Measurements from ENCODE around the gene PCDHA4.
"Not testable (repeated sequence)": the region's sequence is repeated elsewhere in the genome, so short reads cannot be mapped to it uniquely, and the experiment has no call there.

The PCDHA4 gene

DNA sequence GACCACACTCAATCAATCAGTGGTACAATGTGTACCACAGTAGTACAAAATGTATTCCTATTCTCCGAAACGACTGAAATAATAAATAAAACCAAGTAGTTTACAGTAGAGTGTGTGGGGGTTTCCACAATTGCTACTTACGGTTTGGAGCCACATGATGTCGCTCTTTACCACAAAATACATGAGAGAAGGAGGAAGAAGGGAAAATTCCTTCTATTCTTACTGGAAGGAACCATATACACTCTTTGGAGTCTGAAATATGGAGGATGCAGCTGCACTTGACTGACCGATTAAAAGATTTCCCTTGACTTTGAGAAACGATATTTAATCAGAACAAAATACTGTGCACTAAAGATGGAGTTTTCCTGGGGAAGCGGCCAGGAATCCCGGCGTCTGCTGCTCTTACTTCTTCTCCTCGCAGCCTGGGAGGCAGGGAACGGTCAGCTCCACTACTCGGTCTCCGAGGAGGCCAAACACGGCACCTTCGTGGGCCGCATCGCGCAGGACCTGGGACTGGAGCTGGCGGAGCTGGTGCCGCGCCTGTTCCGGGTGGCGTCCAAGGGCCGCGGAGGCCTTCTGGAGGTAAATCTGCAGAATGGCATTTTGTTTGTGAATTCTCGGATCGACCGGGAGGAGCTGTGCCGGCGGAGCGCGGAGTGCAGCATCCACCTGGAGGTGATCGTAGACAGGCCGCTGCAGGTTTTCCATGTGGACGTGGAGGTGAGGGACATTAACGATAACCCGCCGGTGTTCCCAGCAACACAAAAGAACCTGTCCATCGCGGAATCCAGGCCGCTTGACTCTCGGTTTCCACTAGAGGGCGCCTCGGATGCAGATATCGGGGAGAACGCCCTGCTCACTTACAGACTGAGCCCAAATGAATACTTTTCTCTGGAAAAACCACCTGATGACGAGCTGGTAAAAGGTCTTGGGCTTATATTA, at the start of gene PCDHA4:
Gene PCDHA4 (plus strand): TSS at position 235 of the 942 bp plus-strand sequence.
- Histone ChIP-seq H3K27me3 (ENCODE audit: control insufficient read depth, insufficient read depth, low read length) (no peaks in the 10 kb centered on the region), H3K4me3 (ENCODE audit: low read length) (peak within 1 kb of the TSS; percentile 40), H3K27ac (ENCODE audit: low read depth, low read length) (no peak within 1 kb of the TSS)

GRCh38 chr5:140764177-140764973, 42.5 kb upstream of the PCDHA4 start:
- H3K4me1 ChIP-seq (ENCODE audit: control insufficient read depth, insufficient read depth, low read length), result no peaks in the 10 kb centered on the region

More for the DNA sequence above, at the start of gene PCDHA4:
- H3K9ac ChIP-seq (ENCODE audit: low read length), result no peak within 1 kb of the TSS
- no peaks in the 10 kb centered on the region for H3K4me1 ChIP-seq (ENCODE audit: control insufficient read depth, insufficient read depth, low read length)
- no peaks in the 10 kb centered on the region for H3K36me3 ChIP-seq (ENCODE audit: control insufficient read depth, insufficient read depth, low read length)

GRCh38 chr5:140767444-140767843, 39.4 kb upstream of the PCDHA4 start:
- Histone ChIP-seq H3K4me3 (ENCODE audit: low read length) (no peak overlapping the region), H3K4me1 (ENCODE audit: control insufficient read depth, insufficient read depth, low read length) (no peaks in the 10 kb centered on the region), H3K27ac (ENCODE audit: low read depth, low read length) (no peak overlapping the region)

More at GRCh38 chr5:140764177-140764973, 42.5 kb upstream of the PCDHA4 start:
- Histone ChIP-seq H3K27me3 (ENCODE audit: control insufficient read depth, insufficient read depth, low read length) (no peaks in the 10 kb centered on the region), H3K27ac (ENCODE audit: low read depth, low read length) (no peak overlapping the region), H3K36me3 (ENCODE audit: control insufficient read depth, insufficient read depth, low read length) (no peaks in the 10 kb centered on the region), H3K9ac (ENCODE audit: low read length) (no peak overlapping the region), H3K4me3 (ENCODE audit: low read length) (no peak overlapping the region)

DNA sequence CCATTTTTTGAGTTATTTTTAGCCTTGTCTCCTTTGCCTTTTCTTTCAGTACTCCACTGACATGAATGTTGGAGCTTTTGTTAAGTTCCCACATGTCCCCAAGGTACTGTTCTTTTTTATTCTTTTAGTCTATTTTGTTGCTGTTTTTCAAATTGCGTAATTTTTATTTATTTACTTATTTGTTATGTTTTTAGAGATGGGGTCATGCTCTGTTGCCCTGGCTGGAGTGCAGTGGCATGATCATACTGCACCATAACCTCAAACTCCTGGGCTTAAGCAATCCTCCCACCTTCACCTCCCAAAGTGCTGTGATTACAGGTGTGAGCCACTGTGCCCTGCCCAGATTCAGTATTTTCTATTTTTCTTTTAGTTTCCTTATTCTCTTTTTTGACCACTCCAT, 26.4 kb upstream of the PCDHA4 start:
- no peak overlapping the region for H3K27ac ChIP-seq (ENCODE audit: low read depth, low read length)
- no peaks in the 10 kb centered on the region for H3K36me3 ChIP-seq (ENCODE audit: control insufficient read depth, insufficient read depth, low read length)
- H3K27me3 ChIP-seq (ENCODE audit: control insufficient read depth, insufficient read depth, low read length), result no peaks in the 10 kb centered on the region
- H3K9ac ChIP-seq (ENCODE audit: low read length), result no peak overlapping the region
- H3K4me3 ChIP-seq (ENCODE audit: low read length), result no peak overlapping the region
- no peaks in the 10 kb centered on the region for H3K4me1 ChIP-seq (ENCODE audit: control insufficient read depth, insufficient read depth, low read length)

More at GRCh38 chr5:140767444-140767843, 39.4 kb upstream of the PCDHA4 start:
- H3K27me3 ChIP-seq (ENCODE audit: control insufficient read depth, insufficient read depth, low read length), result no peaks in the 10 kb centered on the region
- no peak overlapping the region for H3K9ac ChIP-seq (ENCODE audit: low read length)
- H3K36me3 ChIP-seq (ENCODE audit: control insufficient read depth, insufficient read depth, low read length), result no peaks in the 10 kb centered on the region

GRCh38 chr5:140785905-140786686, 20.8 kb upstream of the PCDHA4 start, which contains the start of gene PCDHA1:
Gene PCDHA1, plus strand, starts transcription at chr5:140786140.
- Histone ChIP-seq H3K27ac (ENCODE audit: low read depth, low read length) (no peak within 1 kb of the TSS), H3K4me1 (ENCODE audit: control insufficient read depth, insufficient read depth, low read length) (no peaks in the 10 kb centered on the region), H3K9ac (ENCODE audit: low read length) (no peak within 1 kb of the TSS), H3K27me3 (ENCODE audit: control insufficient read depth, insufficient read depth, low read length) (no peaks in the 10 kb centered on the region), H3K4me3 (ENCODE audit: low read length) (no peak within 1 kb of the TSS), H3K36me3 (ENCODE audit: control insufficient read depth, insufficient read depth, low read length) (no peaks in the 10 kb centered on the region)

- not testable (repeated sequence) for H3K4me3 ChIP-seq (ENCODE audit: low read length); H3K9ac ChIP-seq (ENCODE audit: low read length); H3K4me1 ChIP-seq (ENCODE audit: control insufficient read depth, insufficient read depth, low read length); H3K27ac ChIP-seq (ENCODE audit: low read depth, low read length); H3K27me3 ChIP-seq (ENCODE audit: control insufficient read depth, insufficient read depth, low read length); H3K36me3 ChIP-seq (ENCODE audit: control insufficient read depth, insufficient read depth, low read length)
Measured at GRCh38 chr5:140787422-140787821, 19.4 kb upstream of the PCDHA4 start.

GRCh38 chr5:140787849-140788504, 18.9 kb upstream of the PCDHA4 start:
- not testable (repeated sequence) for H3K9ac ChIP-seq (ENCODE audit: low read length); H3K27me3 ChIP-seq (ENCODE audit: control insufficient read depth, insufficient read depth, low read length); H3K4me1 ChIP-seq (ENCODE audit: control insufficient read depth, insufficient read depth, low read length); H3K36me3 ChIP-seq (ENCODE audit: control insufficient read depth, insufficient read depth, low read length); H3K27ac ChIP-seq (ENCODE audit: low read depth, low read length); H3K4me3 ChIP-seq (ENCODE audit: low read length)

GRCh38 chr5:140791089-140791488, 15.8 kb upstream of the PCDHA4 start:
- H3K4me3 ChIP-seq (ENCODE audit: low read length), result no peak overlapping the region
- H3K27ac ChIP-seq (ENCODE audit: low read depth, low read length), result no peak overlapping the region
- no peaks in the 10 kb centered on the region for H3K36me3 ChIP-seq (ENCODE audit: control insufficient read depth, insufficient read depth, low read length)
- H3K27me3 ChIP-seq (ENCODE audit: control insufficient read depth, insufficient read depth, low read length), result no peaks in the 10 kb centered on the region
- no peaks in the 10 kb centered on the region for H3K4me1 ChIP-seq (ENCODE audit: control insufficient read depth, insufficient read depth, low read length)
- no peak overlapping the region for H3K9ac ChIP-seq (ENCODE audit: low read length)

DNA sequence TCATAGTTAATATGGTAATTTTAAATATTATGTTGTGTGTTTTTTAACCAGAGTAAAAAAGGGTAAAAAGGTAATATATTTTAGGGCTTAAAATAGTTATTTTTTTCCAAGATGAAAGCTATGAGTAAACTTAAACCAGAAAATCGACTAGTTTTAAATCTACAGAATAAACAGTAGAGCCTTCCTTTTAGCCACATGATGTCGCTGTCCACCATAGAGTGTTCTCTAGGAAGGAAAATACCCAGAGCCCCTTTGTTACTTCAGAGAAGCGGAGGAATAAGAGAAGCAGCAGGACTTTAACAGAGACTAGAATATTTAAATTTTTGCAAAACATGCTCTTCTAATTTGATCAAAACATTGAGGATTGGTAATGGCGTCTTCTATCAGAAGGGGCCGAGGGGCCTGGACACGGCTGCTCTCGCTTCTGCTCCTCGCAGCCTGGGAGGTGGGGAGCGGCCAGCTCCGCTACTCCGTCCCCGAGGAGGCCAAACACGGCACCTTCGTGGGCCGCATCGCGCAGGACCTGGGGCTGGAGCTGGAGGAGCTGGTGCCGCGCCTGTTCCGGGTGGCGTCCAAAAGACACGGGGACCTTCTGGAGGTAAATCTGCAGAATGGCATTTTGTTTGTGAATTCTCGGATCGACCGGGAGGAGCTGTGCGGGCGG, 12.1 kb upstream of the PCDHA4 start, which contains the start of gene PCDHA2:
Gene PCDHA2 (plus strand): TSS at position 258 of the 664 bp plus-strand sequence.
- Histone ChIP-seq H3K9ac (ENCODE audit: low read length) (no peak within 1 kb of the TSS), H3K4me3 (ENCODE audit: low read length) (no peak within 1 kb of the TSS), H3K27me3 (ENCODE audit: control insufficient read depth, insufficient read depth, low read length) (no peaks in the 10 kb centered on the region), H3K4me1 (ENCODE audit: control insufficient read depth, insufficient read depth, low read length) (no peaks in the 10 kb centered on the region), H3K36me3 (ENCODE audit: control insufficient read depth, insufficient read depth, low read length) (no peaks in the 10 kb centered on the region), H3K27ac (ENCODE audit: low read depth, low read length) (no peak within 1 kb of the TSS)

DNA sequence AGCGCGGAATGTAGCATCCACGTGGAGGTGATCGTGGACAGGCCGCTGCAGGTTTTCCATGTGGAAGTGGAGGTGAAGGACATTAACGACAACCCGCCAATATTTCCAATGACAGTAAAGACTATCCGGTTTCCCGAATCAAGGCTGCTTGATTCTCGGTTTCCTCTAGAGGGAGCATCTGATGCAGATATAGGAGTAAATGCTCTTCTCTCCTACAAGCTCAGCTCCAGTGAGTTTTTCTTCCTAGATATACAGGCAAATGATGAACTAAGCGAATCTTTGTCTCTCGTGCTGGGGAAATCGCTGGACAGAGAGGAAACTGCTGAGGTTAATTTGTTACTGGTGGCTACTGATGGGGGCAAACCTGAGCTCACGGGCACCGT, 11.6 kb upstream of the PCDHA4 start:
- Histone ChIP-seq H3K36me3 (ENCODE audit: control insufficient read depth, insufficient read depth, low read length) (no peaks in the 10 kb centered on the region), H3K27ac (ENCODE audit: low read depth, low read length) (no peak overlapping the region), H3K27me3 (ENCODE audit: control insufficient read depth, insufficient read depth, low read length) (no peaks in the 10 kb centered on the region), H3K9ac (ENCODE audit: low read length) (no peak overlapping the region), H3K4me1 (ENCODE audit: control insufficient read depth, insufficient read depth, low read length) (no peaks in the 10 kb centered on the region), H3K4me3 (ENCODE audit: low read length) (no peak overlapping the region)

GRCh38 chr5:140796072-140796717, 10.7 kb upstream of the PCDHA4 start:
- not testable (repeated sequence) for H3K36me3 ChIP-seq (ENCODE audit: control insufficient read depth, insufficient read depth, low read length); H3K4me1 ChIP-seq (ENCODE audit: control insufficient read depth, insufficient read depth, low read length); H3K9ac ChIP-seq (ENCODE audit: low read length); H3K4me3 ChIP-seq (ENCODE audit: low read length); H3K27me3 ChIP-seq (ENCODE audit: control insufficient read depth, insufficient read depth, low read length); H3K27ac ChIP-seq (ENCODE audit: low read depth, low read length)
